COR-L47 (cell line): Measurements from ENCODE around the gene GMPPA.

Source experiments
- DNase-seq: peaks from one replicate; lab custom pipeline; 2025; lab: John Stamatoyannopoulos, UW

The GMPPA gene

GRCh38 chr2:219468410-219469185, 30.1 kb upstream of the GMPPA start:
- DNase-seq = no peak

DNA sequence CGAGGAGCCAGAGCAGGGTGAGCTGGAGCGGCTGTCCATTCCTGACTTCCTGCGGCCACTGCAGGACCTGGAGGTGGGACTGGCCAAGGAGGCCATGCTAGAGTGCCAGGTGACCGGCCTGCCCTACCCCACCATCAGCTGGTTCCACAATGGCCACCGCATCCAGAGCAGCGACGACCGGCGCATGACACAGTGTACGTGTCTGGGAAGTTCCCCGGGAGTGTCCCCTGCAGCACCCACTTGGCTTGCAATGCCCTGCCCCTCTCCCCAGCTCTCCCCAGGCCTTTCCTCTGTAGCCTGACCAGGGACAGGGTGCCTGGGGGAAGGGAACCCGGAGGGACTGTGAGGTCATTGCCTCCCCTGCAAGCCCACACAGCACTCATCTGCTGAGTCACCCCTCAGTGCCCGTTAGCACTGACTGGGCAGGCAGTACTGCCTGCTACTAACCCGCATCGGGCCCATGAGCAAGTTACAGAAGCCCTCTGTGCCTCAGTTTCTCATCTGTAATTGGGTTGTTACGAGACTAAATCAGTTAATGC, 29.4 kb upstream of the GMPPA start:
- DNase-seq = no peak

DNA sequence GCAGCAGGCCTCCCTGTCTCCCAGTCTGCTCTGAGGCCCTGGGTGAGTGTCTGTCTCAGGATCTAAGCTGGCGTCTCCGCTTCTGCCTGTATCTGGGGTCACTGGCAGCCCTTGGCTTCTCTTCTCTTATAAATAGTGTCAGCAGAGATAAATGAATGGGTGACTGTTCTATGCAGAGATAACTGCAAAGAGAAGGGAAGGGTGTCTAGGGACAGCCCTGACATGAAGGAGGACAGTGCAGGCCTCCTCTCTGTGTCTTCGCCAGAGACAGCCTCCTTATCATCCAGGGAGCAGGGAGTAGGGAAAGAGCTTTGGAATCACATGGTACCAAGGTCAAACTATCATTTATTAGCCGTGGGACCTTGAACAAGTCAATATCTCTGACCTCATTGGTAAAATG, 28.3 kb upstream of the GMPPA start:
- DNase-seq = no peak

GRCh38 chr2:219471476-219472371, 27.0 kb upstream of the GMPPA start:
- DNase-seq = no peak

- DNase-seq = no peak
Observed at GRCh38 chr2:219472629-219473187, 26.0 kb upstream of the GMPPA start.

DNA sequence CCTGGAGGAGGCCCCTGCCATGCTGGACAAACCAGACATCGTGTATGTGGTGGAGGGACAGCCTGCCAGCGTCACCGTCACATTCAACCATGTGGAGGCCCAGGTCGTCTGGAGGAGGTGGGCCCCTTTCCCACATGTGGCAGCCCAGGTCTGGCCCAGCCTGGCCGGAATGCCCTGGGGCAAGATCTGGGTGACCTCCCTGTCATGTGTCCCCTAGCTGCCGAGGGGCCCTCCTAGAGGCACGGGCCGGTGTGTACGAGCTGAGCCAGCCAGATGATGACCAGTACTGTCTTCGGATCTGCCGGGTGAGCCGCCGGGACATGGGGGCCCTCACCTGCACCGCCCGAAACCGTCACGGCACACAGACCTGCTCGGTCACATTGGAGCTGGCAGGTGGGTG, 25.2 kb upstream of the GMPPA start:
- DNase-seq = no peak

DNA sequence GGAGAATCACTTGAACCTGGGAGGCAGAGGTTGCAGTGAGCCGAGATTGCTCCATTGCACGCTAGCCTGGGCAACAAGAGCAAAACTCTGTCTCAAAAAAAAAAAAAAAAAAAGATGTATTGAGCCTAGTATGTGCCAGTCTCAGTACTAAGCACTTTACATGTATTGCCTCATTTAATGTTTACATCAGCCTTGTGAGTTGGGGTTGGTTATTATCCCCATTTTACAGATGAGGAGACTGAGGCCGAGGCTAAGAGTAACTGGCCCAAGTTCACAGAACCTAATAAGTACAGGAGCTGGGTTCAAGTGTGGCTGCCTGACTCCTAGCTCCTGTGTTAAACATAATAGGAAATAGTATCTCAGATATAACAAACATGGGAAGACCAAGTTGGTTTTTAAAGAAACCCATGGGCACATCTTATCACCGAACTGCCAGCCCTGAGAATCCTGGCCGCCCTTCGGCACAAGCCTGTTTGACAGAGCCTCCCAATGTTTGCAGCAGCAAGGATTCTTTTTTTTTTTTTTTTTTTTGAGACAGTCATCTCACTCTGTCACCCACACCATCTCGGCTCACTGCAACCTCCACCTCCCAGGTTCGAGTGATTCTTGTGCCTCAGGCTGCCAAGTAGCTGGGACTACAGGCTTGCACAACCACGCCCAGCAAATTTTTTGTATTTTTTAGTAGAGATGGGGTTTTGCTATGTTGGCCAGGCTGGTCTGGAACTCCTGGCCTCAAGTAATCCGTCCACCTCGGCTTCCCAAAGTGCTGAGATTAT, 24.2 kb upstream of the GMPPA start:
- DNase-seq = no peak

GRCh38 chr2:219475278-219475677, 23.4 kb upstream of the GMPPA start:
- no peak for DNase-seq

DNA sequence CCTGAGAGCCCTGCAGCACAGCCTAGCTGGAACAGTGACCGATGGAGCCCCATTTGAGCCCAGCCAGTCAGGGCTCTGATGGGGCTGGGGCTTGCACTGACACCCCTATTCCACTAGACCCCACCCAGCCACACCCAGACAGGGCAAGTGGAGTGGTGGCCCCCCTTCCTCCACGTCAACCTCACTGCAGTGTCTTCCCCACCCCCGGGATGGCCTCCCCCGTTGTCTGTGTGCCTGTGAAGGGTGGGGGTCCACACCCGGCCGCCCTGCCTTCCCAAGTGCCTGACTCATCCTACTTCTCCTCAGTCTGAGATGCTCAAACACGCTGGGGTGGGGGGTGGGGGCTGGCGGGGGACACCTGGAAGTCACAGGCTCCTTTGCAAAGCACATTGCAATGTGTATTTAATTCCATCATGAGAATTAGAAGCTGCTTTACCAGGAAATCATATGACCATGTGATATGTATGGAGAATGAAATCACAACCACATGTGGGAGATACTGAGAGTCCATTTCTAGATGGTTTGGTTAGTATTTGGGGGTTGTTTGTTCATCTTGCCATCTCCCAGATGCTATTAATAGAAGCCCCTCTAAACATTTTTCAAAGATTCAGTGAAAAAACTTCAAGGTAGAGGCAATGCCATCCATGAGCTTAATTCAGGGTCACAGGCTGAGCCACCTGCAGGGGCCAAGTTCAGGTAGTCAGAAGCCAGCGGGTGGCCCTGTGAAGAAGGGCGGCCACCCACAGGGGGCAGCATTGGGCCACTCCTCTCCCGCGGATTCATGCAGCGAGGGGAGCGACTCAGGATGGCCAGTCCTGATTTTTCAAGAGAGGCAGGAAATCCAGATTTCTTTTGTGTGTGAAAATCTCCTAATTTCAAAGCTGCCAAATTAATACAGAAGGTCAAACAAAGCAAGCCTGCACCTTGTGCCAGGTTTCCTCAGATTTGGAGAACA, 22.7 kb upstream of the GMPPA start:
- no peak for DNase-seq

DNA sequence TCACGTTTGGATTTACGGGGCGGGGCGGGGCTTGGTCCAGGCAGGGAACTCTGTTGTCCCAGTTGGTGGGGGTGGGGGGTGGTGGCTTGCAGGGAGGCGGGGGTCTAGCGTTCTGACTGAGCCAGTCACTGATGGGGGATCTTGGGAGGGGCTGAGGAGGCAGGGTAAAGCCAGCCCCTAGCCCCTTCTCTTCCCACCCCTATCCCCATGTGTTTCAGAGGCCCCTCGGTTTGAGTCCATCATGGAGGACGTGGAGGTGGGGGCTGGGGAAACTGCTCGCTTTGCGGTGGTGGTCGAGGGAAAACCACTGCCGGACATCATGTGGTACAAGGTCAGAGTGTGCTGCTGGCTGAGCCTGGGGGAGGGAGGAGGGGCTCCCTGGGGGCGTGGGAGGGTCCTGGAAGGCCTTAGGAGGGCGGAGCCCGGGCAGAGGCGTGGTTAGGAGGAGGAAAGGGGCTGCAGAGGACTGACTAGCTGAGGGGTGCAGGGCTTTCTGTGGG, 22.0 kb upstream of the GMPPA start:
- no peak for DNase-seq

DNA sequence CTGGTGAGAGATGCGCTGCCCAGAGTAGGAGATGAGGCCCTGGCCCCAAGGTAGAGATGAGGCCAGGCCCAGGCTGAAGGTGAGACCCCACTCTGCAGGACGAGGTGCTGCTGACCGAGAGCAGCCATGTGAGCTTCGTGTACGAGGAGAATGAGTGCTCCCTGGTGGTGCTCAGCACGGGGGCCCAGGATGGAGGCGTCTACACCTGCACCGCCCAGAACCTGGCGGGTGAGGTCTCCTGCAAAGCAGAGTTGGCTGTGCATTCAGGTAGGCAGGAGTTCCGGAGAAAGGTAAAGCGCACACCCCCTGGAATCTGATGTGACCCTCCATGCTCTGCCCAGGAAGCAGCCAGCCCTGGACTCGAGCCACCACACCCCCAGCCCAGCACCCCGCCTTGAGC, 21.5 kb upstream of the GMPPA start:
- no peak for DNase-seq

DNA sequence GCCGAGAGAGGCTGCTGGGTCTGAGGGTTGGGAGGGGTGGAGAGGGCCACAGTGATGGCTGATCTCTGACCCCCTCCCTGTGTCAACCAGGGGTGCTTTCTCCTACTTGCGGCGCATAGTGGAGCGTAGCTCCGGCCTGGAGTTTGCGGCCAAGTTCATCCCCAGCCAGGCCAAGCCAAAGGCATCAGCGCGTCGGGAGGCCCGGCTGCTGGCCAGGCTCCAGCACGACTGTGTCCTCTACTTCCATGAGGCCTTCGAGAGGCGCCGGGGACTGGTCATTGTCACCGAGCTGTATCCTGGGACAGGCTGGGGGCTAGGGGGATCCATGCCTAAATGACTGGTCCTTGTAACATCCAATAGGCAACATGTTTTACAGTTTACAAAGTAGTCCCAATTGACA, 20.9 kb upstream of the GMPPA start:
- DNase-seq = no peak

GRCh38 chr2:219478916-219479315, 19.8 kb upstream of the GMPPA start:
- DNase-seq = no peak

- no peak for DNase-seq
Observed at GRCh38 chr2:219480004-219480403, 18.7 kb upstream of the GMPPA start.

- no peak for DNase-seq
Observed at GRCh38 chr2:219482674-219483405, 15.9 kb upstream of the GMPPA start.

DNA sequence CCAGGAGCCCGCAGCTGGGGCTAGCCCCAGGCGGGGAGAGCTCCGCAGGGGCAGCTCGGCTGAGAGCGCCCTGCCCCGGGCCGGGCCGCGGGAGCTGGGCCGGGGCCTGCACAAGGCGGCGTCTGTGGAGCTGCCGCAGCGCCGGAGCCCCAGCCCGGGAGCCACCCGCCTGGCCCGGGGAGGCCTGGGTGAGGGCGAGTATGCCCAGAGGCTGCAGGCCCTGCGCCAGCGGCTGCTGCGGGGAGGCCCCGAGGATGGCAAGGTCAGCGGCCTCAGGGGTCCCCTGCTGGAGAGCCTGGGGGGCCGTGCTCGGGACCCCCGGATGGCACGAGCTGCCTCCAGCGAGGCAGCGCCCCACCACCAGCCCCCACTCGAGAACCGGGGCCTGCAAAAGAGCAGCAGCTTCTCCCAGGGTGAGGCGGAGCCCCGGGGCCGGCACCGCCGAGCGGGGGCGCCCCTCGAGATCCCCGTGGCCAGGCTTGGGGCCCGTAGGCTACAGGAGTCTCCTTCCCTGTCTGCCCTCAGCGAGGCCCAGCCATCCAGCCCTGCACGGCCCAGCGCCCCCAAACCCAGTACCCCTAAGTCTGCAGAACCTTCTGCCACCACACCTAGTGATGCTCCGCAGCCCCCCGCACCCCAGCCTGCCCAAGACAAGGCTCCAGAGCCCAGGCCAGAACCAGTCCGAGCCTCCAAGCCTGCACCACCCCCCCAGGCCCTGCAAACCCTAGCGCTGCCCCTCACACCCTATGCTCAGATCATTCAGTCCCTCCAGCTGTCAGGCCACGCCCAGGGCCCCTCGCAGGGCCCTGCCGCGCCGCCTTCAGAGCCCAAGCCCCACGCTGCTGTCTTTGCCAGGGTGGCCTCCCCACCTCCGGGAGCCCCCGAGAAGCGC, 15.0 kb upstream of the GMPPA start:
- no peak for DNase-seq

GRCh38 chr2:219484343-219485200, 14.1 kb upstream of the GMPPA start:
- no peak for DNase-seq

- DNase-seq = no peak
Observed at GRCh38 chr2:219485201-219485580, 13.5 kb upstream of the GMPPA start.
